Body of pancreas (tissue), 4 donors: ENCODE data around the gene SYNPO. TPM values are rescaled to one million over a fixed set of nuclear protein-coding genes. Genes with fewer than 3 reads are reported as not detected.

Experiments
- ATAC-seq: fragments of 150-250 bp; one replicate; pipeline ENCODE4 v1.9.1; 2016
- DNase-seq, 4 donors: peaks; one replicate each; pipeline ENCODE4 v3.0.0-alpha.2; 2019
- H3K27ac ChIP-seq, 4 donors: fragments of 200-600 bp; sonication (generic); 1 replicate in 3 of 4; 2 replicates in 1 of 4; pipeline versions ENCODE4 v1.5.1 to v1.6.1; 2016 to 2019; ENCODE audit warnings: mild to moderate bottlenecking in 1 of 4, mixed read lengths in 1 of 4, moderate library complexity in 1 of 4
- H3K27me3 ChIP-seq, 2 donors: fragments of 200-600 bp; sonication (generic); one replicate each; pipeline ENCODE4 v1.6.0; 2016; ENCODE audit warnings: mild to moderate bottlenecking in 1 of 2
- H3K36me3 ChIP-seq, 2 donors: fragments of 200-600 bp; sonication (generic); replicated peaks in 1 of 2; 2 replicates each; pipeline ENCODE4 v1.5.1; 2016; ENCODE audit warnings: low read depth in 2 of 2; ENCODE audit not compliant: insufficient read depth in 1 of 2
- H3K4me1 ChIP-seq: fragments of 200-600 bp; sonication (generic); one replicate; pipeline ENCODE4 v1.6.0; 2016
- H3K4me3 ChIP-seq, 2 donors: fragments of 200-600 bp; sonication (generic); 1 replicate in 1 of 2; 2 replicates in 1 of 2; pipeline ENCODE4 v1.5.1; 2016 to 2019
- H3K9me3 ChIP-seq, 3 donors: fragments of 200-600 bp; sonication (generic); 1 replicate in 2 of 3; 2 replicates in 1 of 3; pipeline ENCODE4 v1.5.1; 2016
- CTCF ChIP-seq, 7 experiments: fragments of 450-650 bp in 4 of 7; fragments of 200-600 bp in 3 of 7; sonication (generic) in 3 of 7; IDR thresholded peaks; one replicate each; pipeline ENCODE4 v1.5.1; 2016 to 2019; ENCODE audit warnings: antibody characterized with exemption in 7 of 7
- POLR2A ChIP-seq, 3 donors: fragments of 450-650 bp; IDR thresholded peaks; one replicate each; pipeline ENCODE4 v1.6.1; 2016; ENCODE audit warnings: antibody characterized with exemption in 3 of 3, mild to moderate bottlenecking in 2 of 3
- WGBS, 2 donors: methylation state at CpG; one replicate each; pipeline ENCODE4 v1.1.5; 2017; 5-methylcytosine and 5-hydroxymethylcytosine counted together
- intact Hi-C: fragments of 100-400 bp; cut with DNase I; formaldehyde crosslinking; loops from one replicate; pipeline ENCODE4 v1.15.1; 2023
- total RNA-seq, 2 donors: library from RNA; depleted of rRNA; stranded (reverse); fragments of >200 nt; gene quantifications; one replicate each; pipeline ENCODE4 v1.1.0, GENCODE V29; 2016

Gene SYNPO
- total RNA-seq, 2 donors from 2014 or later: 18.4 to 40.9 TPM

DNA sequence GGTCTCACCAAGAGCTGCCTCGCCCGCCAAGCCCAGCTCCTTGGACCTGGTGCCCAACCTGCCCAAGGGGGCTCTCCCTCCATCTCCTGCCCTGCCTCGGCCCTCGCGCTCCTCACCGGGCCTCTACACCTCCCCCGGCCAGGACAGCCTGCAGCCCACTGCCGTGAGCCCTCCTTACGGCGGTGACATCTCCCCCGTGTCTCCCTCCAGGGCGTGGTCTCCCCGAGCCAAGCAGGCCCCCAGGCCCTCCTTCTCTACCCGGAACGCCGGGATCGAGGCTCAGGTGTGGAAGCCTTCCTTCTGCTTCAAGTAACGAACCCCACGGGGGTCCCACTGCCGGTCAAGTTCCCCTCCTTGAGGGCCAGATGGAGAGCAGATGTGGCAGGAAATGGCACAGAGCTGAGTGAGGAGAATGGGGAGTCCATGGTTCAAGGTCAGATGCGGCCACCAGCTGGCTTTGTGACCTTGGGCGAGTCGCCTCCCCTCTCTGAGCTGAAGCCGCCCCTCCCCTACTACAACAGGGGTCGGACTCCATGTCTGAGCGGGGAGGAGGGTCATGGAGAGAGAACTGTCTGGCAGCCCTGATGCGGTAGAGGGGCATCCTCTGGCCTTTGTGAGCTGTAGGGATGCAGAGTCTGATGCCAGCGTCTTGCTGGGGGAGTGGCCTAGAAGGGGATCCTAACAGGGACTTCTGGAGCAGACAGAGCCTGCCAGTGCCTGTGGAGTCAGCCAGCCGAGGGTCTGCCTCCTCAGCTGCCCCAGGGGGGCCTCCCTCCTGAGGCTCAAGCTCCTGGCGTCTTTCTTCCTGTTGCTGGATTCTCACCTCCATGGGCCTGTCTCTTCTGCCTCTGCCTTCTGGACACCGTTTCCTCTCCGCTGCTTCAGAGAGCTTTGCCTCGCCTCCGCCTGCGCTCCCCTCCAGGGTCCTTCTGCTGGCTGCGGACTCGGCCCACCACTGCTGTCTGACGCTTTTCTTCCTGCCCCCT lies 9.9 kb downstream of the SYNPO start:
- Histone ChIP-seq H3K27me3 (no peaks in the 10 kb centered on the region), H3K27ac (peak overlapping the region in 1 of 4 donors; percentile 17), H3K4me3 (no peak overlapping the region), H3K9me3 (no peaks in the 10 kb centered on the region), H3K4me1 (peaks cover 20% of the 10 kb centered on the region), H3K36me3 (peaks cover 0 to 5% of the 10 kb centered on the region in 2 donors)
- ATAC-seq (no peak), DNase-seq (no peak)
- 84 to 90% methylated on average over 31 to 38 of the region's 38 CpGs for WGBS, 2 donors
- TF ChIP-seq POLR2A (IDR thresholded peaks at IDR 0.05) (no peak), CTCF (IDR thresholded peaks at IDR 0.05) (no peak)
- intact Hi-C loops: loop anchor here (10.0 kb wide), 1 partner anchor 196 kb away; no protein-coding TSS in a partner anchor

DNA sequence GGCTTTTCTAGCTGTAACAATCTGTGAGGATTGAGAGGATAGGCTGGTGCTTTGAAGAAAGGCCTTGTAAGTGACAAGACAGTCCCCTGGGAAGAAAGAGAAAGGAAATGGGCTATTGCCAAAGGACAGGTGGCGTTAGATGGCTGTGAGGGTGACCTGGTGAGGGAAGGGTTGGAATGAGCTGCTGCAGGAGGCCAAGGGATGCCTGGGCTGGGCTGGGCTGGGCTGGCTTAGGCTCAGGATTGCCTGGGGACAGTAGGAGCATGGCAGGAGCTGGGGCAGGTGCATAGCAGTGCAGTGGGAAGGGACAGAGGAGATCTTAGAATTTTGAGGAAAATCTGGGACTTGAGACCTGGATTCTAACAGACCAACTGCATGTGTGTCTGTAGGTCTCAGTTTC lies 10.9 kb downstream of the SYNPO start:
- no peak overlapping the region for H3K4me3 ChIP-seq
- peaks cover 0 to 5% of the 10 kb centered on the region in 2 donors for H3K36me3 ChIP-seq
- no peaks in the 10 kb centered on the region for H3K9me3 ChIP-seq
- peaks cover 22% of the 10 kb centered on the region for H3K4me1 ChIP-seq
- TF ChIP-seq CTCF (IDR thresholded peaks at IDR 0.05) (no peak), POLR2A (IDR thresholded peaks at IDR 0.05) (no peak)
- 56 to 61% methylated on average over 1 of the region's 1 CpG for WGBS, 2 donors
- no peaks in the 10 kb centered on the region for H3K27me3 ChIP-seq
- ATAC-seq: no peak
- no peak for DNase-seq
- intact Hi-C loops: loop anchor here (10.0 kb wide), 1 partner anchor 197 kb away; no protein-coding TSS in a partner anchor
- peak overlapping the region in 1 of 4 donors; percentile 8 for H3K27ac ChIP-seq

- no peaks in the 10 kb centered on the region for H3K9me3 ChIP-seq
Observed at GRCh38 chr5:150651924-150652671, 11.6 kb downstream of the SYNPO start.

More at GRCh38 chr5:150651924-150652671, 11.6 kb downstream of the SYNPO start:
- intact Hi-C loops: loop anchor here (10.0 kb wide), 1 partner anchor 197 kb away; no protein-coding TSS in a partner anchor
- Histone ChIP-seq H3K4me3 (no peak overlapping the region), H3K36me3 (peaks cover 0 to 5% of the 10 kb centered on the region in 2 donors), H3K27ac (peak overlapping the region in 1 of 4 donors; percentile 8), H3K4me1 (peaks cover 26% of the 10 kb centered on the region), H3K27me3 (no peaks in the 10 kb centered on the region)
- ATAC-seq: no peak
- WGBS, 2 donors: 89% methylated on average over 13 of the region's 13 CpGs
- no peak for TF ChIP-seq POLR2A (IDR thresholded peaks at IDR 0.05)
- TF ChIP-seq CTCF (IDR thresholded peaks at IDR 0.05): no peak
- DNase-seq: no peak
